ENCODE measurements around the gene ZNF460. TPM values are rescaled to one million over a fixed set of nuclear protein-coding genes. Genes with fewer than 3 reads are reported as not detected.

The ZNF460 gene
- polyA plus RNA-seq, 1 of the 3 experiments (the other 2 are of a cell fraction) = 2.4 TPM

GRCh38 chr19:57269515-57270250 lies 10.6 kb upstream of the ZNF460 start:
- Histone ChIP-seq H3K9me2 (no peaks in the 10 kb centered on the region), H3K9me3 (no peaks in the 10 kb centered on the region), H4K20me1 (ENCODE audit: insufficient read depth) (no peaks in the 10 kb centered on the region), H3K4me3 (ENCODE audit: low read depth in 2 of 2, low read length in 1 of 2) (no peak overlapping the region), H2AFZ (ENCODE audit: low read depth) (no peak overlapping the region), H3K36me3 (replicated peaks in 1 of 2; ENCODE audit: control insufficient read depth in 1 of 2, insufficient read depth in 2 of 2, low read length in 1 of 2) (peaks cover 0 to 4% of the 10 kb centered on the region in 2 experiments), H3K27ac (ENCODE audit: low read depth in 2 of 2, low read length in 1 of 2) (peak overlapping the region in 1 of 2 experiments; percentile 63; a peak in 2 of 4 replicates), H3K9ac (no peak overlapping the region), H3K79me2 (ENCODE audit: insufficient read depth) (no peaks in the 10 kb centered on the region), H3K4me1 (ENCODE audit: control insufficient read depth in 1 of 2, insufficient read depth in 2 of 2, low read depth in 1 of 2, low read length in 1 of 2) (peaks cover 0 to 13% of the 10 kb centered on the region in 2 experiments; a peak in 1 of 4 replicates), H3K27me3 (ENCODE audit: insufficient read depth) (no peaks in the 10 kb centered on the region), H3F3A (replicated peaks; ENCODE audit: insufficient read depth) (peaks cover 21% of the 10 kb centered on the region), H3K4me2 (peak overlapping the region; percentile 37; the same call in 1 of the 2 replicates)
- CTCF ChIA-PET = no interaction called here
- POLR2A ChIA-PET = no interaction called here
- 81% methylated on average over 4 of the region's 4 CpGs for WGBS (ENCODE audit: low lambda C conversion rate)
- peak; percentile 7 for DNase-seq
- TF ChIP-seq SIN3A (IDR thresholded peaks at IDR 0.05; ENCODE audit: borderline replicate concordance, low read depth, low read length) (no peak), CHD2 (IDR thresholded peaks at IDR 0.05; ENCODE audit: low read length, partially characterized antibody) (no peak), SMC3 (IDR thresholded peaks at IDR 0.05; ENCODE audit: low read depth, low read length) (no peak), YY1 (IDR thresholded peaks at IDR 0.05; ENCODE audit: low read depth) (no peak), NRF1 (IDR thresholded peaks at IDR 0.05; ENCODE audit: low read depth, low read length) (no peak), TCF12 (IDR thresholded peaks at IDR 0.05) (peak; percentile 32; the same call in 1 of the 2 replicates), CTCF (IDR thresholded peaks at IDR 0.05) (no peak), FOSL2 (IDR thresholded peaks at IDR 0.05; ENCODE audit: borderline replicate concordance, low read depth) (peak; percentile 83), RXRA (IDR thresholded peaks at IDR 0.05; ENCODE audit: borderline replicate concordance, low read depth) (no peak), TEAD4 (IDR thresholded peaks at IDR 0.05; ENCODE audit: borderline replicate concordance, insufficient read depth) (no peak), POLR2AphosphoS5 (IDR thresholded peaks at IDR 0.05; ENCODE audit: low read depth, low read length) (no peak; the same call in 1 of the 2 replicates), FOXJ3 (CRISPR knock-in tag; IDR thresholded peaks at IDR 0.05) (no peak), EP300 (IDR thresholded peaks at IDR 0.05; ENCODE audit: borderline replicate concordance in 1 of 2, low read depth in 1 of 2, low read length in 1 of 2) (no peak; a peak in 1 of 4 replicates), JUND (IDR thresholded peaks at IDR 0.05) (peak; percentile 74), ZBTB33 (IDR thresholded peaks at IDR 0.05; ENCODE audit: borderline replicate concordance, low read depth) (no peak), TAF1 (IDR thresholded peaks at IDR 0.05; ENCODE audit: borderline replicate concordance, low read depth, low read length) (no peak), NFIC (IDR thresholded peaks at IDR 0.05; ENCODE audit: borderline replicate concordance) (peak; percentile 46; the same call in 1 of the 2 replicates), MEF2A (IDR thresholded peaks at IDR 0.05; ENCODE audit: borderline replicate concordance, low read depth) (no peak), USF1 (IDR thresholded peaks at IDR 0.05; ENCODE audit: borderline replicate concordance, low read depth) (no peak), RAD21 (IDR thresholded peaks at IDR 0.05; ENCODE audit: low read length) (no peak), GABPA (IDR thresholded peaks at IDR 0.05; ENCODE audit: low read depth) (no peak), REST (IDR thresholded peaks at IDR 0.05; ENCODE audit: low read depth, low read length) (peak; percentile 81), IRF3 (IDR thresholded peaks at IDR 0.05; ENCODE audit: low read depth, low read length) (no peak), ELF1 (IDR thresholded peaks at IDR 0.05) (no peak), MAX (IDR thresholded peaks at IDR 0.05; ENCODE audit: low read depth) (no peak)

All from SK-N-SH (cell line).